Measurements from ENCODE around the gene USP6NL.
"Not testable (repeated sequence)": the region's sequence is repeated elsewhere in the genome, so short reads cannot be mapped to it uniquely, and the experiment has no call there.

The USP6NL gene

GRCh38 chr10:11511321-11511720 lies 100.1 kb downstream of the USP6NL start:
- DNase-seq: no peak

- DNase-seq: no peak
These were observed 100.7 kb downstream of the USP6NL start for GRCh38 chr10:11510736-11511135.

- no peak for DNase-seq
These were observed 101.2 kb downstream of the USP6NL start for GRCh38 chr10:11510281-11510680.

- DNase-seq: no peak
These were observed 102.4 kb downstream of the USP6NL start for GRCh38 chr10:11509036-11509435.

GRCh38 chr10:11506247-11506789 lies 105.1 kb downstream of the USP6NL start:
- no peak for DNase-seq

- no peak for DNase-seq
These were observed 105.8 kb downstream of the USP6NL start for GRCh38 chr10:11505639-11506038.

- no peak for DNase-seq
These were observed 106.7 kb downstream of the USP6NL start for GRCh38 chr10:11504566-11505285.

- no peak for DNase-seq
These were observed 109.8 kb downstream of the USP6NL start for GRCh38 chr10:11501600-11501999.

- no peak for DNase-seq
These were observed 111.9 kb downstream of the USP6NL start for GRCh38 chr10:11499425-11500071.

- DNase-seq: no peak
These were observed 113.1 kb downstream of the USP6NL start for GRCh38 chr10:11498399-11498798.

GRCh38 chr10:11494923-11495322 lies 116.5 kb downstream of the USP6NL start:
- DNase-seq: not testable (repeated sequence)

- DNase-seq: no peak
These were observed 117.8 kb downstream of the USP6NL start for GRCh38 chr10:11493646-11494045.

GRCh38 chr10:11491087-11491486 lies 120.4 kb downstream of the USP6NL start:
- no peak for DNase-seq

- no peak for DNase-seq
These were observed 121.9 kb downstream of the USP6NL start for GRCh38 chr10:11489591-11489990.

- no peak for DNase-seq
These were observed 123.3 kb downstream of the USP6NL start for GRCh38 chr10:11488126-11488525.

- no peak for DNase-seq
These were observed 128.0 kb downstream of the USP6NL start for GRCh38 chr10:11483201-11484148.

GRCh38 chr10:11482306-11482705 lies 129.1 kb downstream of the USP6NL start:
- DNase-seq: no peak

- DNase-seq: no peak
These were observed 130.8 kb downstream of the USP6NL start for GRCh38 chr10:11480687-11481086.

GRCh38 chr10:11479300-11479699 lies 132.2 kb downstream of the USP6NL start:
- DNase-seq: no peak

- DNase-seq: no peak
These were observed 132.6 kb downstream of the USP6NL start for GRCh38 chr10:11478807-11479206.

GRCh38 chr10:11475831-11476434 lies 135.5 kb downstream of the USP6NL start:
- DNase-seq: no peak

GRCh38 chr10:11473128-11473760 lies 138.2 kb downstream of the USP6NL start:
- no peak for DNase-seq

All from activated CD4-positive, alpha-beta T cell treated with anti-CD3 and anti-CD28 coated beads for 4 hours (primary cell).